AG04450 (cell line): ENCODE results near the gene SOX10. TPM values are rescaled to one million over a fixed set of nuclear protein-coding genes. Genes with fewer than 3 reads are reported as not detected.

ENCODE experiments used
- CTCF ChIA-PET: fragments of 300-600, 350-600 bp; formaldehyde crosslinking; extraction: SDS; loops from one replicate; lab custom pipeline; 2022; ENCODE audit warnings: antibody characterized with exemption, inconsistent platforms; lab: Charles Lee
- POLR2A ChIA-PET: fragments of 350-600 bp; formaldehyde crosslinking; extraction: SDS; loops from one replicate; lab custom pipeline; 2021; ENCODE audit warnings: antibody characterized with exemption, inconsistent platforms; lab: Yijun Ruan, JAX
- DNase-seq: peaks from one replicate; pipeline ENCODE4 v3.0.0-alpha.2; 2011; ENCODE audit warnings: low read depth, low spot score
- H3K27ac ChIP-seq: one replicate; pipeline ENCODE4 v1.5.1; 2012; ENCODE audit warnings: low read depth, low read length, control low read depth
- H3K27me3 ChIP-seq: one replicate; pipeline ENCODE4 v1.6.0; 2012; ENCODE audit warnings: low read length; ENCODE audit not compliant: control insufficient read depth, insufficient read depth
- H3K4me3 ChIP-seq: 2 replicates; pipeline ENCODE4 v1.5.1; 2011; ENCODE audit warnings: mild to moderate bottlenecking, low read depth, low read length, control low read depth
- H3K9me3 ChIP-seq: 2 replicates; pipeline ENCODE4 v1.5.1; 2012; ENCODE audit warnings: low read length; ENCODE audit not compliant: control insufficient read depth, insufficient read depth
- polyA minus RNA-seq: library from RNA; depleted of rRNA, polyadenylated mRNA; stranded (reverse); fragments of >200 nt; gene quantifications from 2 replicates; pipeline ENCODE4 v1.2.3, GENCODE V29; 2011; rRNA and poly(A)+ RNA removed
- polyA plus RNA-seq: library from polyadenylated mRNA; depleted of rRNA; stranded (reverse); fragments of >200 nt; gene quantifications from 2 replicates; pipeline ENCODE4 v1.2.3, GENCODE V29; 2011; rRNA removed
- TF ChIP-seq, protein P1 (sequence below): IDR thresholded peaks from 2 replicates; pipeline ENCODE4 v1.5.1; 2011; ENCODE audit warnings: low read depth, low read length, control low read depth, inconsistent platforms

SOX10 gene
- polyA plus RNA-seq = not detected in 2 replicates
- polyA minus RNA-seq = not detected in 2 replicates

DNA sequence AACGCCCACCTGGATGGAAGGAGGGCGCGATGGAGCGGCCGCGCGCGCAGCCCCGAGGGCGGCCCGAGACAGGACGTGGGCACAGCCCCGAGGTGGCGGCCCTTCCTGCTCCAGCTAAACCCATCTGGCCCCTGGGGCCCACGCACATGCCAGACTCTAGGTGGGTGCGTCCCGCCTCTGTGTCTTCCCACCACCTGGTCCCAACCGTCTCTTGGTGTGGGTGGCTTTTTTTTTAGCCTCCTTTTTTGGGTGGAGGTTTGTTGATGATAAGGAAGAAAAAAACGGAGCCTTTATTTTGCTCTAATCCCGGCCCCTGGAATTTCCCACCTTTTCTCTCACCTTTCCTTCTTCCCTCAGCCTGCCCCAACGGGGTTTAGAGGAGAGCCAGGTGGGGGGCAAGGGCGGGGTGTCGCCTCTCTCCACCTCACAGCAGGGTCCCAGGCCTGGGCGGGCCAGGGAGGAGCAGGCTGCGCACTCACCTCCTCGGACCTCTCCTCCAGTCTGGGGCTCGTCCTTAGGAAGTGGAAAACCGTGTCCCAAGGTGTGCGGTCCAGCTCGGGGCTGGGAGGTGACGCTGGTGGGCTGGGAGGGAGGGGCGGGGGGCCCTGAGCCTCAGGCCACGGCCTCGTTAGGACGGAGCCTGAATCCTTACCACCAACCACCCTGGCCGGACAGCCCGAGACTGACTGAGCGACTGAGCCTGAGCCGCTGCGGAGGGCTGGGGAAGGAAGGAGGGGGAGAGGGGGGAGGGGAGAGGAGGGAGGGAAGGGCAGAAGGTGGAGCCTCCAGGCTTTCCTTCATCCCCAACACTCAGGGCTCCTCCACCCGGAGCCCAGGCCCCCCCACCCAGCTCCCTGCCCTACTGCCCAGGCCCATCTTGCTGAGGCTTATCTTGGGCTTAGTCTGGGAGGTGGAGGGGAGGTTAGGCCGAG is at the start of gene SOX10:
TSS of gene SOX10 (minus strand) at position 696 of the 932 bp plus-strand sequence. CDS start 771 bp downstream, outside the sequence.
- ChIA-PET POLR2A (no interaction called here), CTCF (interaction anchor here (0.6 kb wide), 1 partner anchor 90 kb away, joined by 6 read pairs; no protein-coding TSS in a partner anchor)

DNA sequence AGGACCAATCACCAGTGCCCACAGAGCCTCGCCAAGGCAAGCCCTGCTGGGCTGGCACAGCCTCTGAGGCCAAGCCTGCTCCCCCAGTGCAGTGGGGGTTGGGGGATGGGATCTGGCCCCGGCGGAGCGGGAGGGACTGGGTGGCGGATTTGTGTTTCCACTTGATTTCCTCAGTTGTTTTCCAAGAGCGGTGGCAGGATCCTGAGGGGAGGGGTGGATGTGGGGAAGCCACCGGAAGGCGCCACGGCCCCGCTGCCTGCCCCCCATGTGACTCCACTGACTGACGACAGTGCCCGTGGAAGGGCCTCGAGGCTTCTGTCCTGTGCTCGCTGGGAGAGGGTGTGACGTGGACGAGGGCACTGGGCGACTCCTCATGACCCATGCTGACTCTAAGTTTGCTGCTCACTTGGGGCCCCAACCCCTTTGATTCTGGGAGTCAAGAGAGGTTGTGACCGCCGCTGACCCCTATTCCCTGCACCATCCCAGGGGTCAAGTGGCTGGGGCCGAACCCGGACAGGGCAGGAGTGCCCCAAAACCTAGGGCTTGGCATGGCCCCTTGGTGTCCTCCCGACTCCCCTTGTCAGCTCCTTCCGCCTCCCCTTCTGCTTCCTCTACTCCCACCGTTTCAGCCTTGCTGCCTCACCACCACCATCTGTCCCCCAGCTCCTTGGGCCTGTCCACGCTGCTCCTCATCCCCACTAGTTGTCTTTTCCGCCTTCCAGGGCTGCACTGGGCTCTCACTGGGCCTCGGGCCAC is 49.3 kb upstream of the SOX10 start:
- H3K4me3 ChIP-seq = no peak overlapping the region
- peak overlapping the region; percentile 77 for H3K27ac ChIP-seq
- CTCF ChIA-PET = interaction anchor here (1.0 kb wide), 1 partner anchor 19 kb away, joined by 5 read pairs; no protein-coding TSS in a partner anchor
- TF ChIP-seq, protein P1, sequence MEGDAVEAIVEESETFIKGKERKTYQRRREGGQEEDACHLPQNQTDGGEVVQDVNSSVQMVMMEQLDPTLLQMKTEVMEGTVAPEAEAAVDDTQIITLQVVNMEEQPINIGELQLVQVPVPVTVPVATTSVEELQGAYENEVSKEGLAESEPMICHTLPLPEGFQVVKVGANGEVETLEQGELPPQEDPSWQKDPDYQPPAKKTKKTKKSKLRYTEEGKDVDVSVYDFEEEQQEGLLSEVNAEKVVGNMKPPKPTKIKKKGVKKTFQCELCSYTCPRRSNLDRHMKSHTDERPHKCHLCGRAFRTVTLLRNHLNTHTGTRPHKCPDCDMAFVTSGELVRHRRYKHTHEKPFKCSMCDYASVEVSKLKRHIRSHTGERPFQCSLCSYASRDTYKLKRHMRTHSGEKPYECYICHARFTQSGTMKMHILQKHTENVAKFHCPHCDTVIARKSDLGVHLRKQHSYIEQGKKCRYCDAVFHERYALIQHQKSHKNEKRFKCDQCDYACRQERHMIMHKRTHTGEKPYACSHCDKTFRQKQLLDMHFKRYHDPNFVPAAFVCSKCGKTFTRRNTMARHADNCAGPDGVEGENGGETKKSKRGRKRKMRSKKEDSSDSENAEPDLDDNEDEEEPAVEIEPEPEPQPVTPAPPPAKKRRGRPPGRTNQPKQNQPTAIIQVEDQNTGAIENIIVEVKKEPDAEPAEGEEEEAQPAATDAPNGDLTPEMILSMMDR = no peak
- H3K27me3 ChIP-seq = no peaks in the 10 kb centered on the region
- POLR2A ChIA-PET = interaction anchor here (0.6 to 1.3 kb wide), 3 partner anchors 14 to 648 kb away, joined by 3 to 6 read pairs (median 3); partner anchors contain the start of gene TOMM22
- H3K9me3 ChIP-seq = peaks cover 3% of the 10 kb centered on the region; the same call in 1 of the 2 replicates
- no peak for DNase-seq

More for the DNA sequence above, at the start of gene SOX10:
- Histone ChIP-seq H3K9me3 (peaks cover 5% of the 10 kb centered on the region; the same call in 1 of the 2 replicates), H3K27me3 (peaks cover 3% of the 10 kb centered on the region), H3K27ac (no peak within 1 kb of the TSS), H3K4me3 (no peak within 1 kb of the TSS)
- no peak for DNase-seq
- TF ChIP-seq, protein P1 = no peak

DNA sequence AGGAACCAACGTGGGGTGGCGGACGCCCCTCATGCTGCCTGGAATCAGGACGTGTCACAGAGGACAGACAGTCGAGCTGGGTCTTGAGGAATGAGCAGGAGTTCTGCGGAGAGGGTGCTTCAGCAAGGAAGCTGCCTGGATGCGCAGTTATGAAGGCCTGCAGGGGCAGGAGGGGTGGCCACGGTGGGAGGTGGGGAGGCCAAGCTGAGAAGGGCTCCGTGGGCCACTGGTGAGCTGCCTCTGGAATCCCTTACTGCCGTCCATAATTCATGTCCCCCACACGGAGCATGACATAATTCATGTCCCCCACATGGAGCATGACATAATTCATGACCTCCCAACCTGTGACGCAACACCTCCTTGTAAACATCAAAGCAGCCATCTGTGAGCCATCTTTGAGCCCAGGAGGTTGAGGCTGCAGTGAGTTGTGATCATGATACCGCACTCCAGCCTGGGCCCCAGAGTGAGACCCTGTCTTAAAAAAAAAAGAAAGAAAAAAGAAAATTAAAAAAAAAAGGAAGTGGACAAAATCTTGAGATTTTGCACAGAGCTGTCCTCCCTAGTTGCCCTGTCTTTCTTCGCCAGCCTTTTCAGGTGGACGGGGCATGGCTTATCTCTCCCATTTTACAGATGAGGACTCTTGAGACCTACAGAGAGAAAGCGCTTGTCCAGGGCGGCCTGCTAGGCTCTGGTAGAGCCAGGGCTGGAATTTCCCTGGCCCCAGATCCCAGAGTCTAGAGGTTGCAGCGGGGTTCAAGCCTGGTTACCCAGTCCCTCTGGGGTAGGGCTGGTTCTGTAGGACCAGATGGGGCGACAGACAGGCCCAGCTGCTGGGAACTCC is 48.5 kb upstream of the SOX10 start:
- peaks cover 1% of the 10 kb centered on the region for H3K27me3 ChIP-seq
- peak overlapping the region; percentile 11 for H3K27ac ChIP-seq
- POLR2A ChIA-PET = interaction anchor here (0.5 kb wide), 1 partner anchor 10 kb away, joined by 6 read pairs; no protein-coding TSS in a partner anchor
- no peaks in the 10 kb centered on the region for H3K9me3 ChIP-seq
- TF ChIP-seq, protein P1 = no peak
- no peak overlapping the region for H3K4me3 ChIP-seq
- CTCF ChIA-PET = no interaction called here
- peak; percentile 61 for DNase-seq

DNA sequence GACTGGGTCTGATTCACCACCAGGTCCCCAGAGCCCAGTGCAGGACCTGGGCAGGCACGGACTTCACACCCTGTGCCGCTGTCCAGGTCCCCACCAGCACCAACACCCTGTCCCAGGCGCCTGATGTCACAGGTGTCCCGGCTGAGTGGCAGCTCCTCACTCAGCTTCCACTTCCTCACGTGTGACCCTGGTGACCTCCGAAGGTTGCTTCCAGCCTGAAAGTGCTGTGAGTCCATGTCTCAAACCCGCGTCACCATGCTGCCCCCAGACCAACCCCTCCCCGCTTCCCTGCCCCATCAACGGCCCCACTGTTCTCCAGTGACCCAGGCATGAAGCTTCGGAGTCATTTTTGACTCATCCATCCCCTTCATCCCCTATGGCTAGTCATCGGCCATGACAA is 47.1 kb upstream of the SOX10 start:
- Histone ChIP-seq H3K27ac (no peak overlapping the region), H3K27me3 (peaks cover 2% of the 10 kb centered on the region), H3K9me3 (no peaks in the 10 kb centered on the region), H3K4me3 (no peak overlapping the region)
- ChIA-PET CTCF (no interaction called here), POLR2A (no interaction called here)
- TF ChIP-seq, protein P1 = no peak
- no peak for DNase-seq
